HepG2 (cell line): Measurements from ENCODE around the gene PIEZO1. TPM values are rescaled to one million over a fixed set of nuclear protein-coding genes. Genes with fewer than 3 reads are reported as not detected.
A peak's percentile ranks its signal among the peaks of the same experiment; 100 is the strongest.

Source experiments
- ARNT ChIP-seq: fragments of 450-650 bp; IDR thresholded peaks from 2 replicates; pipeline ENCODE4 v1.6.1; 2017
- ATRX ChIP-seq: sonication (generic); formaldehyde crosslinking; IDR thresholded peaks from 2 replicates; pipeline ENCODE4 v1.4.0; 2020; ENCODE audit warnings: missing genetic modification reagents, borderline replicate concordance
- CENPBD1 ChIP-seq: sonication (generic); formaldehyde crosslinking; IDR thresholded peaks from 2 replicates; pipeline ENCODE4 v1.8.0; 2022; ENCODE audit warnings: missing genetic modification reagents, low read depth, mild to moderate bottlenecking, borderline replicate concordance
- DR1 ChIP-seq: sonication (generic); formaldehyde crosslinking; IDR thresholded peaks from 2 replicates; pipeline ENCODE4 v1.8.0; 2021; ENCODE audit warnings: mild to moderate bottlenecking, missing genetic modification reagents, inconsistent platforms
- GATAD1 ChIP-seq: IDR thresholded peaks from 2 replicates; pipeline ENCODE4 v1.6.1; 2016; ENCODE audit warnings: missing genetic modification reagents, missing compliant biosample characterization
- HOXA3 ChIP-seq: sonication (generic); formaldehyde crosslinking; IDR thresholded peaks from 2 replicates; pipeline ENCODE4 v1.5.0; 2020; ENCODE audit warnings: missing genetic modification reagents
- NR2C2 ChIP-seq: sonication (generic); formaldehyde crosslinking; IDR thresholded peaks from 2 replicates; pipeline ENCODE4 v1.4.0; 2020; ENCODE audit warnings: missing genetic modification reagents, mild to moderate bottlenecking, moderate library complexity, borderline replicate concordance
- SMAD1 ChIP-seq: sonication (generic); formaldehyde crosslinking; IDR thresholded peaks from 2 replicates; pipeline ENCODE4 v1.4.0; 2020; ENCODE audit warnings: missing genetic modification reagents, low read depth, mild to moderate bottlenecking, borderline replicate concordance
- TBP ChIP-seq: sonication (generic); formaldehyde crosslinking; IDR thresholded peaks from 2 replicates; pipeline ENCODE4 v1.5.0; 2020; ENCODE audit warnings: missing genetic modification reagents
- ZMAT3 ChIP-seq: sonication (generic); formaldehyde crosslinking; conservative IDR thresholded peaks from 2 replicates; pipeline ENCODE4 v1.7.0; 2021; ENCODE audit warnings: missing genetic modification reagents
- ZNF431 ChIP-seq: sonication (generic); formaldehyde crosslinking; IDR thresholded peaks from 2 replicates; pipeline ENCODE4 v1.9.0; 2022; ENCODE audit warnings: missing genetic modification reagents, low read depth, mild to moderate bottlenecking, borderline replicate concordance
- ZNF441 ChIP-seq: sonication (generic); formaldehyde crosslinking; IDR thresholded peaks from 2 replicates; pipeline ENCODE4 v1.7.0; 2021; ENCODE audit warnings: missing genetic modification reagents, borderline replicate concordance
- ZNF746 ChIP-seq: sonication (generic); formaldehyde crosslinking; IDR thresholded peaks from 2 replicates; pipeline ENCODE4 v1.8.0; 2022; ENCODE audit warnings: mild to moderate bottlenecking, missing genetic modification reagents
- polyA plus RNA-seq, 8 experiments: library from polyadenylated mRNA; depleted of rRNA in 3 of 8; stranded (reverse) in 7 of 8; unstranded in 1 of 8; fragments of >200 nt; fragmentation: Illumina TruSeq in 4 of 8; extraction: Trizol in 4 of 8; gene quantifications; 2 replicates each; pipeline versions ENCODE4 v1.2.1 to v1.2.3, GENCODE V29; 2011 to 2016; ENCODE audit warnings: low read depth in 4 of 8, missing spikeins in 1 of 8, mixed read lengths in 1 of 8; ENCODE audit not compliant: insufficient read depth in 1 of 8
- total RNA-seq, 5 experiments: library from RNA; depleted of rRNA; stranded (reverse); fragments of >200 nt; fragmentation: Illumina TruSeq; extraction: Trizol; gene quantifications; 2 replicates each; pipeline ENCODE4 v1.2.3, GENCODE V29; 2016; ENCODE audit warnings: low read depth in 1 of 5
- TF ChIP-seq, protein P1 (sequence below): sonication (generic); formaldehyde crosslinking; IDR thresholded peaks from 2 replicates; pipeline ENCODE4 v1.8.1; 2023; ENCODE audit warnings: mild to moderate bottlenecking, inconsistent platforms, moderate library complexity, missing genetic modification reagents, borderline replicate concordance
- TF ChIP-seq, protein P2 (sequence below): sonication (generic); formaldehyde crosslinking; IDR thresholded peaks from 2 replicates; pipeline ENCODE4 v1.9.0; 2022; ENCODE audit warnings: missing genetic modification reagents, mild to moderate bottlenecking, borderline replicate concordance
- TF ChIP-seq, protein P3 (sequence below): sonication (generic); formaldehyde crosslinking; IDR thresholded peaks from 2 replicates; pipeline ENCODE4 v1.8.0; 2022; ENCODE audit warnings: low read depth, missing genetic modification reagents
- TF ChIP-seq, protein P4 (sequence below): sonication (generic); formaldehyde crosslinking; IDR thresholded peaks from 2 replicates; pipeline ENCODE4 v1.4.0; 2020; ENCODE audit warnings: missing genetic modification reagents, borderline replicate concordance
- TF ChIP-seq, protein P5 (sequence below): sonication (generic); formaldehyde crosslinking; IDR thresholded peaks from 2 replicates; pipeline ENCODE4 v1.5.1; 2020; ENCODE audit warnings: mild to moderate bottlenecking, moderate library complexity, missing genetic modification reagents

Gene PIEZO1
- total and polyA plus RNA-seq, 2 of the 13 experiments (the other 11 are each of a cell fraction or from before 2014, with no cell fraction given), result 67.9 to 85.0 TPM

- TF ChIP-seq, protein P1, sequence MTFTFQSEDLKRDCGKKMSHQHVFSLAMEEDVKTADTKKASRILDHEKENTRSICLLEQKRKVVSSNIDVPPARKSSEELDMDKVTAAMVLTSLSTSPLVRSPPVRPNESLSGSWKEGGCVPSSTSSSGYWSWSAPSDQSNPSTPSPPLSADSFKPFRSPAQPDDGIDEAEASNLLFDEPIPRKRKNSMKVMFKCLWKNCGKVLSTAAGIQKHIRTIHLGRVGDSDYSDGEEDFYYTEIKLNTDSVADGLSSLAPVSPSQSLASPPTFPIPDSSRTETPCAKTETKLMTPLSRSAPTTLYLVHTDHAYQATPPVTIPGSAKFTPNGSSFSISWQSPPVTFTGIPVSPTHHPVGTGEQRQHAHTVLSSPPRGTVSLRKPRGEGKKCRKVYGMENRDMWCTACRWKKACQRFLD (CRISPR knock-in tag), result no peak
- TF ChIP-seq, protein P2, sequence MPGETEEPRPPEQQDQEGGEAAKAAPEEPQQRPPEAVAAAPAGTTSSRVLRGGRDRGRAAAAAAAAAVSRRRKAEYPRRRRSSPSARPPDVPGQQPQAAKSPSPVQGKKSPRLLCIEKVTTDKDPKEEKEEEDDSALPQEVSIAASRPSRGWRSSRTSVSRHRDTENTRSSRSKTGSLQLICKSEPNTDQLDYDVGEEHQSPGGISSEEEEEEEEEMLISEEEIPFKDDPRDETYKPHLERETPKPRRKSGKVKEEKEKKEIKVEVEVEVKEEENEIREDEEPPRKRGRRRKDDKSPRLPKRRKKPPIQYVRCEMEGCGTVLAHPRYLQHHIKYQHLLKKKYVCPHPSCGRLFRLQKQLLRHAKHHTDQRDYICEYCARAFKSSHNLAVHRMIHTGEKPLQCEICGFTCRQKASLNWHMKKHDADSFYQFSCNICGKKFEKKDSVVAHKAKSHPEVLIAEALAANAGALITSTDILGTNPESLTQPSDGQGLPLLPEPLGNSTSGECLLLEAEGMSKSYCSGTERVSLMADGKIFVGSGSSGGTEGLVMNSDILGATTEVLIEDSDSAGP (CRISPR knock-in tag), result 0 out of 2 replicates have a peak, but pooled peaks have one; percentile 25
- TF ChIP-seq CENPBD1 (CRISPR knock-in tag), result no peak
- peak; percentile 22; the same call in 1 of the 2 replicates for TF ChIP-seq ZNF441 (CRISPR knock-in tag)
- TF ChIP-seq HOXA3, result no peak; the same call in 1 of the 2 replicates
- no peak for TF ChIP-seq DR1
- TF ChIP-seq ARNT, result no peak
- TF ChIP-seq SMAD1 (CRISPR knock-in tag), result 0 out of 2 replicates have a peak, but pooled peaks have one; percentile 16
- TF ChIP-seq ZNF431 (CRISPR knock-in tag), result no peak
- TF ChIP-seq NR2C2 (CRISPR knock-in tag), result no peak
- no peak for TF ChIP-seq ATRX (CRISPR knock-in tag)
- TF ChIP-seq TBP (CRISPR knock-in tag), result no peak
- TF ChIP-seq, protein P3, sequence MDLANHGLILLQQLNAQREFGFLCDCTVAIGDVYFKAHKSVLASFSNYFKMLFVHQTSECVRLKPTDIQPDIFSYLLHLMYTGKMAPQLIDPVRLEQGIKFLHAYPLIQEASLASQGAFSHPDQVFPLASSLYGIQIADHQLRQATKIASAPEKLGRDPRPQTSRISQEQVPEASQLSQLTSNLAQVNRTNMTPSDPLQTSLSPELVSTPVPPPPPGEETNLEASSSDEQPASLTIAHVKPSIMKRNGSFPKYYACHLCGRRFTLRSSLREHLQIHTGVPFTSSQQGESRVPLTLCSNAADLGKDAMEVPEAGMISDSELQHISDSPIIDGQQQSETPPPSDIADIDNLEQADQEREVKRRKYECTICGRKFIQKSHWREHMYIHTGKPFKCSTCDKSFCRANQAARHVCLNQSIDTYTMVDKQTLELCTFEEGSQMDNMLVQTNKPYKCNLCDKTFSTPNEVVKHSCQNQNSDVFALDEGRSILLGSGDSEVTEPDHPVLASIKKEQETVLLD (CRISPR knock-in tag), result no peak
- TF ChIP-seq, protein P4, sequence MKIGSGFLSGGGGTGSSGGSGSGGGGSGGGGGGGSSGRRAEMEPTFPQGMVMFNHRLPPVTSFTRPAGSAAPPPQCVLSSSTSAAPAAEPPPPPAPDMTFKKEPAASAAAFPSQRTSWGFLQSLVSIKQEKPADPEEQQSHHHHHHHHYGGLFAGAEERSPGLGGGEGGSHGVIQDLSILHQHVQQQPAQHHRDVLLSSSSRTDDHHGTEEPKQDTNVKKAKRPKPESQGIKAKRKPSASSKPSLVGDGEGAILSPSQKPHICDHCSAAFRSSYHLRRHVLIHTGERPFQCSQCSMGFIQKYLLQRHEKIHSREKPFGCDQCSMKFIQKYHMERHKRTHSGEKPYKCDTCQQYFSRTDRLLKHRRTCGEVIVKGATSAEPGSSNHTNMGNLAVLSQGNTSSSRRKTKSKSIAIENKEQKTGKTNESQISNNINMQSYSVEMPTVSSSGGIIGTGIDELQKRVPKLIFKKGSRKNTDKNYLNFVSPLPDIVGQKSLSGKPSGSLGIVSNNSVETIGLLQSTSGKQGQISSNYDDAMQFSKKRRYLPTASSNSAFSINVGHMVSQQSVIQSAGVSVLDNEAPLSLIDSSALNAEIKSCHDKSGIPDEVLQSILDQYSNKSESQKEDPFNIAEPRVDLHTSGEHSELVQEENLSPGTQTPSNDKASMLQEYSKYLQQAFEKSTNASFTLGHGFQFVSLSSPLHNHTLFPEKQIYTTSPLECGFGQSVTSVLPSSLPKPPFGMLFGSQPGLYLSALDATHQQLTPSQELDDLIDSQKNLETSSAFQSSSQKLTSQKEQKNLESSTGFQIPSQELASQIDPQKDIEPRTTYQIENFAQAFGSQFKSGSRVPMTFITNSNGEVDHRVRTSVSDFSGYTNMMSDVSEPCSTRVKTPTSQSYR, result 0 out of 2 replicates have a peak, but pooled peaks have one; percentile 6
- TF ChIP-seq ZNF746 (CRISPR knock-in tag), result no peak
- TF ChIP-seq, protein P5, sequence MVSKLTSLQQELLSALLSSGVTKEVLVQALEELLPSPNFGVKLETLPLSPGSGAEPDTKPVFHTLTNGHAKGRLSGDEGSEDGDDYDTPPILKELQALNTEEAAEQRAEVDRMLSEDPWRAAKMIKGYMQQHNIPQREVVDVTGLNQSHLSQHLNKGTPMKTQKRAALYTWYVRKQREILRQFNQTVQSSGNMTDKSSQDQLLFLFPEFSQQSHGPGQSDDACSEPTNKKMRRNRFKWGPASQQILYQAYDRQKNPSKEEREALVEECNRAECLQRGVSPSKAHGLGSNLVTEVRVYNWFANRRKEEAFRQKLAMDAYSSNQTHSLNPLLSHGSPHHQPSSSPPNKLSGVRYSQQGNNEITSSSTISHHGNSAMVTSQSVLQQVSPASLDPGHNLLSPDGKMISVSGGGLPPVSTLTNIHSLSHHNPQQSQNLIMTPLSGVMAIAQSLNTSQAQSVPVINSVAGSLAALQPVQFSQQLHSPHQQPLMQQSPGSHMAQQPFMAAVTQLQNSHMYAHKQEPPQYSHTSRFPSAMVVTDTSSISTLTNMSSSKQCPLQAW (CRISPR knock-in tag), result no peak
- TF ChIP-seq GATAD1 (CRISPR knock-in tag), result no peak
- no peak; the same call in 1 of the 2 replicates for TF ChIP-seq ZMAT3 (CRISPR knock-in tag)
These were observed 7.7 kb upstream of the PIEZO1 start (continued) for GRCh38 chr16:88792668-88793250.
